HG03025 (cell line): ENCODE results near the gene ZDHHC14.

Experiments
- ATAC-seq: cut with Tn5 transposase; IDR thresholded peaks from one replicate; pipeline ENCODE4 v1.9.1; 2021; ENCODE audit warnings: mild to moderate bottlenecking, moderate library complexity; ENCODE audit not compliant: unreplicated experiment, low FRiP score

The ZDHHC14 gene

DNA sequence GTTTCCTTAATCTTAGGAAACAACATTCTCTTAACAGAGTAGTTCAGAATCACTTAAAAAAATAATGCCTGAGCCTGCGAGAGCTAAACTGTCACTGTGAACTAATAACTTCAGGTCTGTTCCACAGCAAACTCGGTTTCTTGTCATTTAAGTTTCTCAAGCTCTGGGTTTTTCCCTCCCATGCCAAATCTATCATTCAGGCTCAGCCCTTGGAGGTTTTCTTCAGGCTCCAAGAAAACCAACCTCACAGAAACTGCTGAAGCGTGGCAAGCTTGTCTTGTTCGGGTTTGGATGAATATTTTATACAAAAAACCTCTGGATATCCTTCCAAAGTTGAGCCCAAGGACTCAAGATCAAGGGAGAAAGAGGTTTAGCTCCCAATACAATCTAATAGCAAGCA is 342.4 kb downstream of the ZDHHC14 start:
- ATAC-seq: no peak

GRCh38 chr6:157724138-157724820 is 343.3 kb downstream of the ZDHHC14 start:
- ATAC-seq: no peak

DNA sequence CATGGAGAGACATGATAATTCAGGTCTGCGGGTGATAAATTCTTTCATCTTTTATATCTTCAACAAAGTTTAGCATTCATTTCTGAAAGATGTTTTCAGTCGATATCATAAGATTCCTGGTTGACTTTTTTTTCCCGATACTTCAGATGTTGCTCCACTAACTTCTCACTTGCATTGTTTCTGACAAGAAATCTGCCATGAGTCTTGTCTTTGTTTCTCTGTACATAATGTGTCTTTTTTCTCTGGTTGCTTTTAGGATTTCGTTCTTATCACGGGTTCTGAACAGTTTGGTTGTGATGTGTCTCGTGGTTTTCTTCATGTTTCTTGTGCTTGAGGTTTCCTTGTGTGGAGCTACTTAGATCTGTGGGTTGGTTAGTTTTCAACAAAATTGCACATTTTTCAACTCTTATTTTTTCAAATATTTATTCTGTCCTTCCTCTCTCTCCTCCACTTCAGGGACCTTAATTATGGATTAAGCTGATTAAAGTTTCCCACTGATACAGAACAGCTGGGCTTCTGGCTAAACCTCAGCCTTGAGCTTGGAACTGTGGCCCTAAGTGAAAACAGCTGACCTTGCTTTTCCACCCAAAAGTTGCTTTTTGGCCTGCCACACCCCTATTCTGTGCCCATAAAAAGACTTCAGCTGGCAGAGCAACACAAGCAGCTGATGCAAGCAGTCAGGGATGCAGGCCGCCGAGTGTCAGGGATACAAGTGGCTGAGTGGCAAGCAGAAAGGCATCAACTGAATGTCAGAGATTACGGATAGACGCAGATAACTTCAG is 344.2 kb downstream of the ZDHHC14 start:
- ATAC-seq: no peak

DNA sequence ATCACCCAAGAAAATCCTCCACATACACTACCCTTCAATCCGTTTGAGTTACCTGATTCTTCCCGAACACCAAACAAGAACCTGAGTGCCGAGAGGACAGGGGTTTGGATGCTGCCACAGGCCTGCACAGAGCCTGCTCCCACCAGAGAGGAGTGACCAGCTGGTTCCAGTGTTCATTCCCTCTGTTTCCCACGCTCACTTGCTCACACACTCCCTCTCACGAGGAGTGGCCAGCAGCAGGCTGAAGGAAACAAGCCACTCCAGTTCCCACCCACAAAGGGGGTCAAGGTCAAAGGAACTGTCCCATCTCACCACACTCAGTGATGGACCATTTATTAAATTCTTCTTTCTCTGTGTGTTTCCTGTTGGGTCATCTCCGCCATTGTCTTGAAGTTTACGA is 344.8 kb downstream of the ZDHHC14 start:
- no peak for ATAC-seq

- ATAC-seq: no peak
Observed at GRCh38 chr6:157726892-157727628, 346.1 kb downstream of the ZDHHC14 start.
